ENCODE measurements around the gene TYW3.

TYW3 gene

GRCh38 chr1:74713849-74714248 is 19.1 kb upstream of the TYW3 start:
- POLR2A ChIA-PET (ENCODE audit: low non-redundant PET), result no interaction called here
- TF ChIP-seq CTCF (conservative IDR thresholded peaks at IDR 0.05; ENCODE audit: low read depth), result no peak
- no peak overlapping the region for H3K27ac ChIP-seq
- DNase-seq (ENCODE audit: low spot score), result no peak
- CTCF ChIA-PET, result no interaction called here

- POLR2A ChIA-PET (ENCODE audit: low non-redundant PET), result no interaction called here
- CTCF ChIA-PET, result no interaction called here
- no peak for DNase-seq (ENCODE audit: low spot score)
- TF ChIP-seq CTCF (conservative IDR thresholded peaks at IDR 0.05; ENCODE audit: low read depth), result no peak
- no peak overlapping the region for H3K27ac ChIP-seq
Observed at GRCh38 chr1:74714429-74715235, 18.3 kb upstream of the TYW3 start.

- no peak overlapping the region for H3K27ac ChIP-seq
Observed at GRCh38 chr1:74715236-74715502, 17.8 kb upstream of the TYW3 start.

GRCh38 chr1:74715806-74716205 is 17.1 kb upstream of the TYW3 start:
- POLR2A ChIA-PET (ENCODE audit: low non-redundant PET), result no interaction called here
- no peak overlapping the region for H3K27ac ChIP-seq
- DNase-seq (ENCODE audit: low spot score), result no peak
- CTCF ChIA-PET, result no interaction called here
- TF ChIP-seq CTCF (conservative IDR thresholded peaks at IDR 0.05; ENCODE audit: low read depth), result no peak

More at GRCh38 chr1:74715236-74715502, 17.8 kb upstream of the TYW3 start:
- no peak for TF ChIP-seq CTCF (conservative IDR thresholded peaks at IDR 0.05; ENCODE audit: low read depth)
- ChIA-PET POLR2A (ENCODE audit: low non-redundant PET) (no interaction called here), CTCF (no interaction called here)
- DNase-seq (ENCODE audit: low spot score), result no peak

- CTCF ChIA-PET, result no interaction called here
- POLR2A ChIA-PET (ENCODE audit: low non-redundant PET), result no interaction called here
- DNase-seq (ENCODE audit: low spot score), result no peak
- no peak overlapping the region for H3K27ac ChIP-seq
- no peak for TF ChIP-seq CTCF (conservative IDR thresholded peaks at IDR 0.05; ENCODE audit: low read depth)
Observed at GRCh38 chr1:74716822-74717221, 16.1 kb upstream of the TYW3 start.

GRCh38 chr1:74717626-74718025 is 15.3 kb upstream of the TYW3 start:
- no peak for DNase-seq (ENCODE audit: low spot score)
- no peak overlapping the region for H3K27ac ChIP-seq
- CTCF ChIA-PET, result no interaction called here
- POLR2A ChIA-PET (ENCODE audit: low non-redundant PET), result no interaction called here
- no peak for TF ChIP-seq CTCF (conservative IDR thresholded peaks at IDR 0.05; ENCODE audit: low read depth)
